GM10266 (cell line): ENCODE measurements around the gene NACA.
"Not testable (repeated sequence)": the region's sequence is repeated elsewhere in the genome, so short reads cannot be mapped to it uniquely, and the experiment has no call there.

Experiments used
- DNase-seq: peaks from one replicate; pipeline ENCODE4 v3.0.0; 2012; ENCODE audit errors: extremely low spot score
- CTCF ChIP-seq: IDR thresholded peaks from 2 replicates; pipeline ENCODE4 v1.5.1; 2012; ENCODE audit warnings: mild to moderate bottlenecking, low read depth; ENCODE audit not compliant: control insufficient read depth, insufficient read depth; ENCODE audit errors: missing control alignments

The NACA gene

DNA sequence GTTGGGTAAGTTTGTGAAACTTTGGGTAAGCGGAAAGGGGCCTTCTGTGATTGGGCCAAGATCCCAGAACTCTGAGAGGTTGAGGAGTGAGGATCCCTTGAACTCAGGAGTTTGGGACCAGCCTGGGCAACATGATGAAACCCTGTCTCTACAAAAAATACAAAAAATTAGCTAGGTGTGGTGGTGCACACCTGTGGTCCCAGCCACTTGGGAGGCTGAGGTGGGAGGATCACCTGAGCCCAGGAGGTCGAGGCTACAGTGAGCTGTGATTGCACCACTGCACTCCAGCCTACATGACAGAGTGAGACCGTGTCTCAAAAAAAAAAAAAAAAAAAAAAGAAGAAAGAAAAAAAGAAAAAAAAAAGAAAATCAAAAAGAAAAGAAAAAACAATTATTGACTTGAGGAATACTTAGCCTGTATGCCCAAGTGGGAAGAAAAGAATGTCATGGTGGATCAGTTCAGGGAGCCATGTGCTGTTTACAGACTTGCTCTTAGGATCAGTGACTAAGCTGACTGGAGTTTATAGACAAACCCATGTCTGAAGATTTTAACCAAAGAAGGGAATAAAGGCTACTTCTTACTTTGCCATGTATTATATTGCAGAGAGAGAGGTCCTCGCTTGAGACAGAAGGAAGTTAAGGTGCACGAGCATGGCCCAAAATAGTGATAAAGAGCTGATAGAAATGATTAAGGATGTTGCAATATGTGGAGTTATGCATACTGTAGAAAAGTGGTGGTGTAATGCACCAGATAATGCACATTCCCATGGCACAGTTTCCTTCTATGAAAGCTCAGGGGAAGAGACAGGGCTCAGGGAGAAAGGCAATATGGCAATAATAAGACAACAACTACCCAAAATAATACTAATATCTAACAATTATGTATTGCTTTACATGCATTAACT is 38.9 kb upstream of the NACA start:
- TF ChIP-seq CTCF: no peak
- DNase-seq: no peak

DNA sequence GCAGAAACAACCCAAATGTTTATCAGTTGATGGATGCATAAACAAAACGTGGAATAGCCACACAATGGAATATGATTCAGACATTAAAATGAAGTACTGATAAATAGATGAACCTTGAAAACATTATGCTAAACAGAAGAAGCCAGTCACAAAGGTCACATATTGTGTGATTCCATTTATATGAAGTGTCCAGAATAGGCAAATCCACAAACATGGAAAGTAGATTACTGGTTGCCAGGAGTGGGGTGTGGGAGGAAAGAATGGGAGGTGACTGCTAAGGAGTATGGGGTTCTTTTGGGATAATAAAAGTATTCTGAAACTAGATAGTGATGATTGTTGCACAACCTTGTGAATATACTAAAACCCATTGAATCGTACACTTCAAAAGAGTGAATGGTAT is 36.7 kb upstream of the NACA start:
- no peak for TF ChIP-seq CTCF
- DNase-seq: no peak

DNA sequence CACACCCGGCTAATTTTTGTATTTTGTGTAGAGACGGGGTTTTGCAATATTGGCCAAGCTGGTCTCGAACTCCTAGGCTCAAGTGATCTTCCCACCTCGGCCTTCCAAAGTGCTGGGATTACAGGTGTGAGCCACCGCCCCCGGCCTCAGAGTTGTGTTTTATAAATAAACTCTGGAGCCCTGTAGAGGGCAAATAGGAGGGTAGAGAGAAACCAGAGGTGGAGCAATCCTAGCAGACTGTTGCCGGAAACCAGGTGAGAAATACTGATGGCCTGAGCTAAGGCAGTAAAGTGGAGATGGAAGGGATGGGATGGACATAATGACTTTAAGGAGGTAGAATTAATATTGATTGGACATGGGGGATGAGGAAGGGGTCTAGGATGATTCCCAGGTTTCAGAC is 35.4 kb upstream of the NACA start:
- DNase-seq: no peak
- no peak for TF ChIP-seq CTCF

GRCh38 chr12:56759263-56759908 is 34.3 kb upstream of the NACA start:
- no peak for TF ChIP-seq CTCF
- DNase-seq: no peak

- no peak for TF ChIP-seq CTCF
- DNase-seq: no peak
Observed at GRCh38 chr12:56758728-56759262, 33.7 kb upstream of the NACA start.

GRCh38 chr12:56757971-56758370 is 32.9 kb upstream of the NACA start:
- not testable (repeated sequence) for DNase-seq

DNA sequence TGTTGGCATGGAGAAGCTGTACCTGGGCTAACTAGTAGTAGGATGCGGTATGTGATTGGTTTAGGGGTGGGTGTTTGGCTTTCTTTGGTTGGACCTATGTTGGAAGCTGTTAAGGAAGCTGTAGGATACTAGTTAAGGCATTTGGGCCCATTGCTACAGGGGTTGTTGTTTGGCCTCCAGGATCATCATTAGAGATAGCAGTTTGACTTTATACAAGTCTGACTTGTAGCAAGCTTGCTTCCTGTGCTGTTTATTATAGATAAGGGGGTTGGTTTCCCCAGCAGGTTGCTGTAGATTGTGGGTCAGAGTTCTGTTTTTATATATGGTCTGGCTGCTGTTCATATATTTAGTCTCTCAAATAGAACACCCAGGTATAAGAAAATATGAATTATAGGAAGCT is 28.5 kb upstream of the NACA start:
- no peak for DNase-seq
- TF ChIP-seq CTCF: no peak
